Measurements from ENCODE around the gene TEAD1. TPM values are rescaled to one million over a fixed set of nuclear protein-coding genes. Genes with fewer than 3 reads are reported as not detected.

Gene TEAD1
- total RNA-seq, 2 experiments from 2014 or later: 5.6 to 10.8 TPM

GRCh38 chr11:12981676-12982522, 307.7 kb downstream of the TEAD1 start:
- intact Hi-C loops (cut with micrococcal nuclease; ENCODE audit: unreplicated experiment): no loop called here
- Histone ChIP-seq H3K4me1 (ENCODE audit: insufficient read depth, low read length, poor library complexity, severe bottlenecking) (no peaks in the 10 kb centered on the region), H3K4me2 (ENCODE audit: low read length) (no peak overlapping the region), H3K36me3 (ENCODE audit: insufficient read depth, low read length) (no peaks in the 10 kb centered on the region), H3K9me3 (ENCODE audit: low read length) (no peaks in the 10 kb centered on the region), H3K4me3 (ENCODE audit: low read depth, low read length, poor library complexity, severe bottlenecking) (no peak overlapping the region), H3K79me2 (ENCODE audit: insufficient read depth, low read depth, low read length) (no peaks in the 10 kb centered on the region), H3K9me2 (ENCODE audit: insufficient read depth, low read length) (no peaks in the 10 kb centered on the region), H4K20me1 (ENCODE audit: insufficient read depth, low read length) (no peaks in the 10 kb centered on the region), H2AFZ (ENCODE audit: low read length) (no peak overlapping the region), H3K27ac (ENCODE audit: low read depth, low read length, poor library complexity, severe bottlenecking) (no peak overlapping the region)
- ChIA-PET CTCF (ENCODE audit: unreplicated experiment) (no interaction called here), POLR2A (no interaction called here)
- no peak for TF ChIP-seq EZH2phosphoT487 (IDR thresholded peaks at IDR 0.05; ENCODE audit: borderline replicate concordance, low read depth, low read length)
- TF ChIP-seq CTCF (conservative IDR thresholded peaks at IDR 0.05; ENCODE audit: low read length): no peak
- no peak for DNase-seq (ENCODE audit: low spot score)
- no TSS peak for BruUV-seq (replicated peaks)

- ChIA-PET CTCF (ENCODE audit: unreplicated experiment) (no interaction called here), POLR2A (no interaction called here)
- Histone ChIP-seq H3K4me1 (ENCODE audit: insufficient read depth, low read length, poor library complexity, severe bottlenecking) (no peaks in the 10 kb centered on the region), H3K4me2 (ENCODE audit: low read length) (no peak overlapping the region), H3K9me2 (ENCODE audit: insufficient read depth, low read length) (no peaks in the 10 kb centered on the region), H4K20me1 (ENCODE audit: insufficient read depth, low read length) (no peaks in the 10 kb centered on the region), H3K36me3 (ENCODE audit: insufficient read depth, low read length) (no peaks in the 10 kb centered on the region), H3K79me2 (ENCODE audit: insufficient read depth, low read depth, low read length) (no peaks in the 10 kb centered on the region), H2AFZ (ENCODE audit: low read length) (no peak overlapping the region), H3K9me3 (ENCODE audit: low read length) (no peaks in the 10 kb centered on the region), H3K4me3 (ENCODE audit: low read depth, low read length, poor library complexity, severe bottlenecking) (no peak overlapping the region), H3K27ac (ENCODE audit: low read depth, low read length, poor library complexity, severe bottlenecking) (no peak overlapping the region)
- no peak for DNase-seq (ENCODE audit: low spot score)
- intact Hi-C loops (cut with micrococcal nuclease; ENCODE audit: unreplicated experiment): no loop called here
- TF ChIP-seq EZH2phosphoT487 (IDR thresholded peaks at IDR 0.05; ENCODE audit: borderline replicate concordance, low read depth, low read length) (no peak), CTCF (conservative IDR thresholded peaks at IDR 0.05; ENCODE audit: low read length) (no peak)
- no TSS peak for BruUV-seq (replicated peaks)
Measured at GRCh38 chr11:12983336-12983735, 309.1 kb downstream of the TEAD1 start.

DNA sequence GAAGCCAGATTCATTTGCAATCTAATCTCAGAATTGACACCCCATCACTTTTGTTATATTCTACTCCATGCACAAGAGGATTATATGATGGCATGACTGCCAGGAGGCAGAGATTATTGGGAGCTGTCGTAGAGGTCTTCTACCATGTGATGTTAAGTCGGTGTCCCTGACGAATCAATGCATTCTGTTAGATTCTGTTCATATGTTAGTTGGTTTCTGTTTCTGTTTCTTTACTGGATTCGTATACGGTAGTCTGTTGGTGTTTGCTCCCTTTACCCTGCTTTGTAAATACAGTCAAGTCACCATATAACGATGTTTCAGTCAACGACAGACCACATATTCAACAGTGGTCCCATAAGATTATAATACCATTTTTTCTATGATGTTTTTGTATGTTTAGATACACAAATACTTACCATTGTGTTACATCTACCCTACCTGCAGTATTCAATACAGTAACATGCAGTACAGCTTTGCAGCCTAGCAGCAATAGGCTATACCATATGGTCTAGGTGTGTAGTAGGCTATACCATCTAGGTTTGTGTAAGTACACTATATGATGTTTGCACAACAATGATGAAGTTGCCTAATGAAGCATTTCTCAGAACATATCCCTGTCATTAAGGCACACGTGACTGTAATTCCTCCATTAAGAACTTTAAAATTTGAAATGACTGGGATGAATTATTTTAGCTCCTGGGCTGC, 312.1 kb downstream of the TEAD1 start:
- Histone ChIP-seq H3K27ac (ENCODE audit: low read depth, low read length, poor library complexity, severe bottlenecking) (no peak overlapping the region), H3K36me3 (ENCODE audit: insufficient read depth, low read length) (no peaks in the 10 kb centered on the region), H3K4me1 (ENCODE audit: insufficient read depth, low read length, poor library complexity, severe bottlenecking) (no peaks in the 10 kb centered on the region), H3K4me3 (ENCODE audit: low read depth, low read length, poor library complexity, severe bottlenecking) (no peak overlapping the region), H3K9me2 (ENCODE audit: insufficient read depth, low read length) (no peaks in the 10 kb centered on the region), H3K79me2 (ENCODE audit: insufficient read depth, low read depth, low read length) (no peaks in the 10 kb centered on the region), H2AFZ (ENCODE audit: low read length) (no peak overlapping the region), H3K9me3 (ENCODE audit: low read length) (no peaks in the 10 kb centered on the region), H4K20me1 (ENCODE audit: insufficient read depth, low read length) (no peaks in the 10 kb centered on the region), H3K4me2 (ENCODE audit: low read length) (no peak overlapping the region)
- BruUV-seq (replicated peaks): no TSS peak
- TF ChIP-seq CTCF (conservative IDR thresholded peaks at IDR 0.05; ENCODE audit: low read length): no peak
- TF ChIP-seq EZH2phosphoT487 (IDR thresholded peaks at IDR 0.05; ENCODE audit: borderline replicate concordance, low read depth, low read length): no peak
- DNase-seq (ENCODE audit: low spot score): no peak
- ChIA-PET POLR2A (no interaction called here), CTCF (ENCODE audit: unreplicated experiment) (no interaction called here)
- intact Hi-C loops (cut with micrococcal nuclease; ENCODE audit: unreplicated experiment): no loop called here
